H9 (cell line): Measurements from ENCODE around the gene HMGXB4. TPM values are rescaled to one million over a fixed set of nuclear protein-coding genes. Genes with fewer than 3 reads are reported as not detected.

Experiments
- DNase-seq: peaks from one replicate; pipeline ENCODE4 v3.0.0-alpha.2; 2017
- H2AFZ ChIP-seq: one replicate; pipeline ENCODE4 v1.6.1; 2013; ENCODE audit warnings: mild to moderate bottlenecking, low read length, control low read depth, moderate library complexity
- H2AK5ac ChIP-seq: 2 replicates; pipeline ENCODE4 v1.6.1; 2013; ENCODE audit warnings: low read length, control low read depth, mixed read lengths; ENCODE audit not compliant: insufficient read length
- H2BK120ac ChIP-seq: one replicate; pipeline ENCODE4 v1.6.1; 2013; ENCODE audit warnings: low read depth, mild to moderate bottlenecking, low read length, control low read depth, inconsistent platforms; ENCODE audit not compliant: poor library complexity, severe bottlenecking
- H2BK12ac ChIP-seq: 2 replicates; pipeline ENCODE4 v1.6.1; 2013; ENCODE audit warnings: low read length, control low read depth, mixed read lengths, low read depth; ENCODE audit not compliant: insufficient read length
- H2BK15ac ChIP-seq: 2 replicates; pipeline ENCODE4 v1.6.1; 2013; ENCODE audit warnings: low read depth, low read length, control low read depth
- H2BK20ac ChIP-seq: one replicate; pipeline ENCODE4 v1.6.1; 2013; ENCODE audit warnings: low read depth, mild to moderate bottlenecking, low read length, control low read depth, inconsistent platforms; ENCODE audit not compliant: poor library complexity, severe bottlenecking
- H2BK5ac ChIP-seq: 2 replicates; pipeline ENCODE4 v1.6.1; 2013; ENCODE audit warnings: low read length, control low read depth, mixed read lengths; ENCODE audit not compliant: insufficient read length
- H3K14ac ChIP-seq: 2 replicates; pipeline ENCODE4 v1.6.1; 2013; ENCODE audit warnings: low read length, control low read depth; ENCODE audit not compliant: insufficient read depth
- H3K18ac ChIP-seq: 2 replicates; pipeline ENCODE4 v1.6.1; 2013; ENCODE audit warnings: low read depth, mild to moderate bottlenecking, mixed read lengths, low read length, control low read depth; ENCODE audit not compliant: insufficient read length
- H3K23ac ChIP-seq: 2 replicates; pipeline ENCODE4 v1.6.1; 2013; ENCODE audit warnings: low read length, control low read depth, mixed read lengths, low read depth; ENCODE audit not compliant: insufficient read length
- H3K23me2 ChIP-seq: 2 replicates; pipeline ENCODE4 v1.6.1; 2013; ENCODE audit warnings: low read depth, mild to moderate bottlenecking, mixed read lengths, low read length, control low read depth; ENCODE audit not compliant: insufficient read length, poor library complexity, severe bottlenecking
- H3K27ac ChIP-seq: 2 replicates; pipeline ENCODE4 v1.5.1; 2013; ENCODE audit warnings: low read length, control low read depth, mixed read lengths, low read depth; ENCODE audit not compliant: insufficient read length
- H3K27me3 ChIP-seq: 2 replicates; pipeline ENCODE4 v1.6.1; 2013; ENCODE audit warnings: low read length, control low read depth, inconsistent platforms; ENCODE audit not compliant: insufficient read depth
- H3K4ac ChIP-seq: 2 replicates; pipeline ENCODE4 v1.6.1; 2013; ENCODE audit warnings: low read depth, mild to moderate bottlenecking, control low read depth, inconsistent platforms, low read length, moderate library complexity
- H3K4me1 ChIP-seq: 2 replicates; pipeline ENCODE4 v1.6.1; 2013; ENCODE audit warnings: low read length, control low read depth, inconsistent platforms; ENCODE audit not compliant: insufficient read depth
- H3K4me2 ChIP-seq: 2 replicates; pipeline ENCODE4 v1.6.1; 2013; ENCODE audit warnings: low read length, control low read depth, mixed read lengths; ENCODE audit not compliant: insufficient read length, insufficient read depth
- H3K56ac ChIP-seq: 2 replicates; pipeline ENCODE4 v1.6.1; 2013; ENCODE audit warnings: low read depth, mild to moderate bottlenecking, mixed read lengths, low read length, control low read depth; ENCODE audit not compliant: insufficient read length
- H3K79me1 ChIP-seq: 2 replicates; pipeline ENCODE4 v1.6.1; 2013; ENCODE audit warnings: low read depth, mild to moderate bottlenecking, moderate library complexity, low read length, control low read depth, inconsistent platforms; ENCODE audit not compliant: insufficient read depth, poor library complexity, severe bottlenecking
- H3K79me2 ChIP-seq: 2 replicates; pipeline ENCODE4 v1.6.1; 2013; ENCODE audit warnings: low read length, control low read depth, inconsistent platforms; ENCODE audit not compliant: insufficient read depth
- H3K9ac ChIP-seq: 2 replicates; pipeline ENCODE4 v1.6.1; 2013; ENCODE audit warnings: low read length, control low read depth, mixed read lengths; ENCODE audit not compliant: insufficient read length; ENCODE audit errors: extremely low read depth
- H3K9me3 ChIP-seq: one replicate; pipeline ENCODE4 v1.6.1; 2013; ENCODE audit warnings: low read depth, low read length, inconsistent platforms; ENCODE audit not compliant: control insufficient read depth
- H3T11ph ChIP-seq: one replicate; pipeline ENCODE4 v1.6.1; 2013; ENCODE audit warnings: mild to moderate bottlenecking, low read length, control low read depth, inconsistent platforms
- H4K20me1 ChIP-seq: one replicate; pipeline ENCODE4 v1.6.1; 2013; ENCODE audit not compliant: control insufficient read depth, insufficient read length, insufficient read depth
- H4K5ac ChIP-seq: 2 replicates; pipeline ENCODE4 v1.6.1; 2013; ENCODE audit warnings: low read depth, mild to moderate bottlenecking, mixed read lengths, low read length, control low read depth; ENCODE audit not compliant: insufficient read length
- H4K8ac ChIP-seq: replicated peaks from 2 replicates; pipeline ENCODE4 v1.6.1; 2013; ENCODE audit warnings: low read length, control low read depth, mixed read lengths, low read depth; ENCODE audit not compliant: insufficient read length
- H4K91ac ChIP-seq: 2 replicates; pipeline ENCODE4 v1.6.1; 2013; ENCODE audit warnings: low read depth, mild to moderate bottlenecking, moderate library complexity, mixed read lengths, low read length, control low read depth; ENCODE audit not compliant: insufficient read length
- H3K27ac Mint-ChIP-seq, 3 experiments: 2 replicates in 2 of 3; 3 replicates in 1 of 3; pipeline ENCODE4 v1.8.0; 2020 to 2021; ENCODE audit warnings: mixed read lengths in 3 of 3, mild to moderate bottlenecking in 1 of 3, moderate library complexity in 1 of 3
- H3K27me3 Mint-ChIP-seq: 2 replicates; pipeline ENCODE4 v1.8.0; 2021; ENCODE audit warnings: low read depth, mild to moderate bottlenecking, moderate library complexity, mixed read lengths
- H3K36me3 Mint-ChIP-seq, 3 experiments: 2 replicates in 2 of 3; 3 replicates in 1 of 3; pipeline ENCODE4 v1.8.0; 2020 to 2021; ENCODE audit warnings: low read depth in 3 of 3, mixed read lengths in 3 of 3; ENCODE audit not compliant: insufficient read depth in 1 of 3
- H3K4me1 Mint-ChIP-seq, 2 experiments: 2 replicates each; pipeline ENCODE4 v1.8.0; 2020; ENCODE audit warnings: mixed read lengths in 2 of 2
- H3K4me3 Mint-ChIP-seq, 2 experiments: 2 replicates in 1 of 2; 3 replicates in 1 of 2; pipeline ENCODE4 v1.8.0; 2020 to 2021; ENCODE audit warnings: mild to moderate bottlenecking in 2 of 2, mixed read lengths in 2 of 2, moderate library complexity in 1 of 2
- H3K9me3 Mint-ChIP-seq, 2 experiments: 2 replicates in 1 of 2; 3 replicates in 1 of 2; pipeline ENCODE4 v1.8.0; 2020; ENCODE audit warnings: mild to moderate bottlenecking in 2 of 2, mixed read lengths in 2 of 2, moderate library complexity in 1 of 2
- CTCF ChIP-seq: fragments of 200-600 bp; sonication (generic); conservative IDR thresholded peaks from 3 replicates; pipeline ENCODE4 v1.8.0; 2021; ENCODE audit warnings: antibody characterized with exemption, mild to moderate bottlenecking
- WGBS: extraction: QIAGEN DNeasy Blood & Tissue Kit; methylation state at CpG from one replicate; pipeline ENCODE4 v1.1.7; 2013; ENCODE audit warnings: missing lambda C conversion rate, low lambda C conversion rate, mixed read lengths; ENCODE audit not compliant: insufficient read length; ENCODE audit errors: extremely low coverage; 5-methylcytosine and 5-hydroxymethylcytosine counted together
- total RNA-seq: library from RNA; stranded (reverse); gene quantifications from 2 replicates; pipeline ENCODE4 v1.2.1, GENCODE V29; 2021

Gene HMGXB4
- total RNA-seq, 1 experiment from 2014 or later = 33.5 TPM

DNA sequence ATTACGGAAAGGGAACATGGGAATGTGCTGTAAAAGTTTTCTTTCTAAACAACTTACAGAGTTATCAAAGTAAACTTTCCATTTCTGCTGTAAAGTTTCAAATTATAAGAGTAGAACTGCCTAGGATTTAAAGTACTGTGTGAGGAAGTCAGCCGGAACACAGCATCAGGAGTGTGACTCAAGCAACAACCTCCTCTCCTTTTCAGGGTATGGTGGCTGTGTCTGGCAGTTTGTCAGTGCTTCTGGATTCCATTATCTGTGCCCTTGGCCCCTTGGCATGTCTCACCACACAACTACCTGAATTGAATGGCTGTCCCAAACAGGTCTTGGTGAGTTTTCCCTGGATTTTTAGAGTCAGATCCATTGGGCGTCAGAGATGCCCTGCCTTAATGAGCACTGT lies 35.5 kb downstream of the HMGXB4 start:
- no peak overlapping the region for H3K56ac ChIP-seq
- no peaks in the 10 kb centered on the region for H3K9me3 ChIP-seq
- H3K27ac ChIP-seq = no peak overlapping the region
- H3K36me3 Mint-ChIP-seq = peaks cover 28 to 82% (median 75%) of the 10 kb centered on the region in 3 experiments; a peak in 6 of 7 replicates
- no peak for TF ChIP-seq CTCF
- H4K20me1 ChIP-seq = no peaks in the 10 kb centered on the region
- H2BK5ac ChIP-seq = no peak overlapping the region
- no peaks in the 10 kb centered on the region for H3K27me3 Mint-ChIP-seq
- H3K4me3 Mint-ChIP-seq = no peak overlapping the region
- H2AFZ ChIP-seq = no peak overlapping the region
- no CpG with 5 or more reads among the region's 3 CpGs for WGBS
- no peak overlapping the region for H2BK15ac ChIP-seq
- no peak overlapping the region for H3K4me2 ChIP-seq
- no peak overlapping the region for H2AK5ac ChIP-seq
- H3K4me1 Mint-ChIP-seq = no peaks in the 10 kb centered on the region
- H3K4ac ChIP-seq = no peak overlapping the region
- H3K23me2 ChIP-seq = no peaks in the 10 kb centered on the region
- no peak overlapping the region for H4K91ac ChIP-seq
- H3K27me3 ChIP-seq = no peaks in the 10 kb centered on the region
- H2BK12ac ChIP-seq = no peak overlapping the region
- no peak overlapping the region for H2BK120ac ChIP-seq
- no peaks in the 10 kb centered on the region for H3K4me1 ChIP-seq
- no peak overlapping the region for H2BK20ac ChIP-seq
- H4K8ac ChIP-seq = no peak overlapping the region
- no peak overlapping the region for H3K14ac ChIP-seq
- H3K9ac ChIP-seq = no peak overlapping the region
- H3K79me2 ChIP-seq = no peaks in the 10 kb centered on the region
- H3K23ac ChIP-seq = no peak overlapping the region
- H4K5ac ChIP-seq = no peak overlapping the region
- no peak for DNase-seq
- no peak overlapping the region for H3T11ph ChIP-seq
- H3K9me3 Mint-ChIP-seq = no peaks in the 10 kb centered on the region
- H3K27ac Mint-ChIP-seq = no peak overlapping the region
- H3K18ac ChIP-seq = no peak overlapping the region
- no peaks in the 10 kb centered on the region for H3K79me1 ChIP-seq
